ENCODE data around the gene SEMA5B.

SEMA5B gene

DNA sequence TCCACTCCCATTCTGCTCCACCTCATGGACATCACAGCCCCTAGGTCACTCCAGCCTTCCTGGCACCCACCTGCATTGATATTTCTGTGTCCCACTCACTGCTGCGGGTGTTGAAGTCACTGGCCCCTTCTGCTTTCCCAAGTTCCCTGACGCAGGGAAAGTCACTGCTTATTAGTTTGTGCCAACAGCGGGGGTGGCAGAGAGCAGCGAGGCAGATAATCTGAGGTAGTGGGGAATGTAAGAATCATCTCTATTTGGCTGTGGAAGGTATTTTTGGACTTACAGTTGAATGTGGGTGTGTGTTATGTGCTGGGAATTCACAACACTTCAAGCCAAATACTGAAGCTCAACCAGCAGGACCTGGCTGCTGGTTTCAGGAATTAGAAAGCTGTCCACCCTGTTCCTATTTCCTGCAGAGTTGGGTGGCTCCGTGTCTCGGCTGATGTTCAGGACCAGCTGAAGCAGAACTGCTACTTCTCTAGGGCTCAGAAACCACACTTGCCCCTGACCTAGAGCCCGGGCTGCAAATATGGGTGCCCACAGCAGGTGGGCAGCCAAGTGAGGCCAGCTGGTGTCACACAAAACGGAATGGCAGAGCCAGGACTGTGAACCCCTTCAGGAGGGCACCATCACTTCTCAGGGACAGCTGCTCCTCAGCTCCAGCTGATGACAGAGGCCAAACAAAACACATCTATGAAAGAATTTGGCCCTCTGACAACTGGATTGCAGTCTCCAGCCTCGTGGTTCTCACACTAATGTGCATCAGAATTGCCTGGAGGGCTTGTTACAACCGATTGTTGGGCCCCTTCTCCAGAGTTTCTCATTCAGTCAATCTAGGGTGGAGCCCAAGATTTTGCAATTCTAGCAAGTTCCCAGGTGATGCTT, 57.7 kb downstream of the SEMA5B start:
- DNase-seq (ENCODE audit: low read depth): peak; percentile 86
- no peak overlapping the region for H3K4me3 ChIP-seq (ENCODE audit: low read depth, low read length)
- TF ChIP-seq, protein P1, sequence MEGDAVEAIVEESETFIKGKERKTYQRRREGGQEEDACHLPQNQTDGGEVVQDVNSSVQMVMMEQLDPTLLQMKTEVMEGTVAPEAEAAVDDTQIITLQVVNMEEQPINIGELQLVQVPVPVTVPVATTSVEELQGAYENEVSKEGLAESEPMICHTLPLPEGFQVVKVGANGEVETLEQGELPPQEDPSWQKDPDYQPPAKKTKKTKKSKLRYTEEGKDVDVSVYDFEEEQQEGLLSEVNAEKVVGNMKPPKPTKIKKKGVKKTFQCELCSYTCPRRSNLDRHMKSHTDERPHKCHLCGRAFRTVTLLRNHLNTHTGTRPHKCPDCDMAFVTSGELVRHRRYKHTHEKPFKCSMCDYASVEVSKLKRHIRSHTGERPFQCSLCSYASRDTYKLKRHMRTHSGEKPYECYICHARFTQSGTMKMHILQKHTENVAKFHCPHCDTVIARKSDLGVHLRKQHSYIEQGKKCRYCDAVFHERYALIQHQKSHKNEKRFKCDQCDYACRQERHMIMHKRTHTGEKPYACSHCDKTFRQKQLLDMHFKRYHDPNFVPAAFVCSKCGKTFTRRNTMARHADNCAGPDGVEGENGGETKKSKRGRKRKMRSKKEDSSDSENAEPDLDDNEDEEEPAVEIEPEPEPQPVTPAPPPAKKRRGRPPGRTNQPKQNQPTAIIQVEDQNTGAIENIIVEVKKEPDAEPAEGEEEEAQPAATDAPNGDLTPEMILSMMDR (conservative IDR thresholded peaks at IDR 0.05; ENCODE audit: low read depth, low read length): no peak

DNA sequence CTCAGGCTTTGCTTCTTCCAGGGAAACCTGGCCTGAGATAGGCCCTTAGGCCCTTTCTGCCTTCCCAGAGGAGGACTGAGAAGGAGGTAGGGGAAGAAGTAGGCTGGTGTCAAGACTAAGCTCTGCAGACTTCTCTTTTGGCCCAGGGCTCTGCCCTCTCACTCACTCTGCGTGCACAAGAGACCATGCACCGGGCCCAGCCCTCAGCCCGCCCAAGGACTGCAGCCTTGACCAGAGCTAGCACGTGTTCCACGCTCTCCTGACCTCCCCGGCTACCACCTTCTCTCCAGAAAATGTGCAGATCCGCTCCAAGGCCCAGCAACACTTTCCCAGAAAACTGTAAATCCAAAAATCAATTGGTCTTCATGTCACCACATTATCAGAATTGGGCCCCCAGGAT, 59.8 kb downstream of the SEMA5B start:
- no peak overlapping the region for H3K4me3 ChIP-seq (ENCODE audit: low read depth, low read length)
- TF ChIP-seq, protein P1 (conservative IDR thresholded peaks at IDR 0.05; ENCODE audit: low read depth, low read length): no peak
- DNase-seq (ENCODE audit: low read depth): no peak

DNA sequence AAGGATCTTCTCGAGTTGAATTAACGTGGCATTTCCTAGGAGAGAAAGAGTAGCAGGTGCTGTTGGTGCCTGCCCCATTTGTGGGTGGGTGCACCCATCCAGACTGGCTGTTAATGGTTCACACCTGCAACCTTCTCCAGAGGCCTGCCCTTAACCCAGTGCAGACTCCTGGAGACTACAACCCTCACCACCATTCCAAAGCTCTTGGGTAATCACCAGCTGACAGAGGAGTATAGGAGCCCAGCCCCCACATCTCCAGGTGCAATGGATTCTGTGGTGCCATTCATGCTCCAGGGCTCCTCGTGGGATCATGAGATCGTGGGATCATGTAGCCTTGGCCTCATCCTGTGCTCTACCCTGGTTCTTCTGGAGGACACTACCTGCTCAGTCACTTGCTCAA, 60.2 kb downstream of the SEMA5B start:
- DNase-seq (ENCODE audit: low read depth): no peak
- no peak overlapping the region for H3K4me3 ChIP-seq (ENCODE audit: low read depth, low read length)
- TF ChIP-seq, protein P1 (conservative IDR thresholded peaks at IDR 0.05; ENCODE audit: low read depth, low read length): no peak

DNA sequence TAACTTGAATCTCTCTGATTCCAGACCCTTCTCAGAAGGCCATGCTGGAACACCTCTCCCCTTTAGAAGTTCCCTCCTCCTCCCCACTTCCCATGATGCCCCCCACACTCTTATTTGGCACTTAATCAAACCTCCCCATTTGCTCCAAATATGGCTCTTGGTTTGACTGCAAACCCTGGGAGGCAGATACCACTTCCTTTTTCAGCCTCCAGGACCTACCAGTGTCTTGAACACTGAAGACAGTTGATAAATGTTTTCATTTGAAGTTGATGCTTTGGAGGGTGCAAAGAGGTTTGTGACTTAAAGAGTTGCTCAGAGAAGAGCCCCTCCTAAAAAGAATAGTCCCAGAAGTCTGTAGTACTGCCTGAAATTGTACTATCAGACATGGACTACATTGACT, 61.5 kb downstream of the SEMA5B start:
- no peak for DNase-seq (ENCODE audit: low read depth)
- H3K4me3 ChIP-seq (ENCODE audit: low read depth, low read length): no peak overlapping the region
- TF ChIP-seq, protein P1 (conservative IDR thresholded peaks at IDR 0.05; ENCODE audit: low read depth, low read length): no peak

DNA sequence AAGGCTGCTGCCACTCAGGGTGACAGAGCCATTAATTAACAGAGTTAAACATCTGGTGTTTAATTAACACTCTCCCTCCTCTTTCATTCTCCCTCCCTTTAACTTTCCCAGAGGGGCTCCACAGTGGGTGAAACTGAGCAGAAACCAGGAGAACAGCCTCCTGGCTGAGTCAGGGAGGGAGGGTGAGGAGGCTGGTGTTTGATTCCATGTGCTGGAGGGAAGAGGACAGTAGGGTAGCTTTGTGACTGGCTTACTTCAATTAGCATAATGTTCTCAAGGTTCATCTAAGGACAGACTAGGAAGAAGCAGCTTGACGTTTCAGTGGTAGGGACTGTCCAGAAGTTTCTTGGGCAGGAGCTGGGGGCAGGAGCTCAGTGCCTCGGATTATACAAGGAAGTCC, 62.8 kb downstream of the SEMA5B start:
- no peak overlapping the region for H3K4me3 ChIP-seq (ENCODE audit: low read depth, low read length)
- DNase-seq (ENCODE audit: low read depth): no peak
- TF ChIP-seq, protein P1 (conservative IDR thresholded peaks at IDR 0.05; ENCODE audit: low read depth, low read length): no peak

DNA sequence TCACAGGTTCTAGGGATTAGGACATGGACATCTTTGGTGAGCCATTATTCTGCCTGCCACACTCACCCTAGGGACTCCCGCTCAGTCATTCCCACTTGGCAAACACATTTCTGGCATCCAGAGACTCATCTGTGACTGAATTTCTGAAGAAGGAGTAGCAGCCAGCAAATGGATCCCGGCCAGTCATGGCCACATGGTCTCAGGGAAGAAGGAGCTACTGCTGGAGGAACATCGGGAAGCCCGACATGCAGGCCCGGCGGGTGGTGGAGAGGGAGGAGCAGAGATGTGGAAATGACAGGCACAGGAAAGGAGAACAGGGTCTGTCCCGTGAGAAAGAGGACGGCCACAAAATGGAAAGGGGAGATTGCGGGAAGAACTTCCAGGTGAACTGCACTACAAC, 65.4 kb downstream of the SEMA5B start:
- TF ChIP-seq, protein P1 (conservative IDR thresholded peaks at IDR 0.05; ENCODE audit: low read depth, low read length): no peak
- DNase-seq (ENCODE audit: low read depth): no peak
- no peak overlapping the region for H3K4me3 ChIP-seq (ENCODE audit: low read depth, low read length)

DNA sequence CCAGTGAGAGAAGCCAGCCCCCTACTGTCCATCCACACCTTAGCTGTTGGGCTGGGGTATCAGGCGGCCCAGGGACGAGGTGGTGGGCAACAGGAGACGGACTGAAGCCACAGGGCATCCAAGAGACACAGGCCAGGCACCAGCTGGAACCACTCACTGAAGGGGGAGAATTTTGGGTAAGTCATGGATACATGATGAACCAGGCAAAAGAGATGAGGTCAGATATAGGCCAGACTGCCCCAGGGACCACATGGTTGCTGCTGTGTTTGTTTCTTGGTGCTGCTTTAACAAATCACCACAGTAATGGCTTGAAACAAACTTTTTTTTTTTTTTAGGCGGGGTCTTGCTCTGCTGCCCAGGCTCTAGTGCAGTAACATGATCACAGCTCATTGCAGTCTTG, 66.4 kb downstream of the SEMA5B start:
- peak; percentile 84 for DNase-seq (ENCODE audit: low read depth)
- TF ChIP-seq, protein P1 (conservative IDR thresholded peaks at IDR 0.05; ENCODE audit: low read depth, low read length): no peak
- H3K4me3 ChIP-seq (ENCODE audit: low read depth, low read length): no peak overlapping the region

All from choroid plexus epithelial cell (primary cell).